HG02981 (cell line): Measurements from ENCODE around the gene DLD.

Experiments used
- ATAC-seq: cut with Tn5 transposase; IDR thresholded peaks from one replicate; pipeline ENCODE4 v1.9.1; 2021; ENCODE audit warnings: mild to moderate bottlenecking, moderate library complexity; ENCODE audit not compliant: unreplicated experiment

The DLD gene

GRCh38 chr7:107966711-107967110, 75.7 kb downstream of the DLD start:
- no peak for ATAC-seq

DNA sequence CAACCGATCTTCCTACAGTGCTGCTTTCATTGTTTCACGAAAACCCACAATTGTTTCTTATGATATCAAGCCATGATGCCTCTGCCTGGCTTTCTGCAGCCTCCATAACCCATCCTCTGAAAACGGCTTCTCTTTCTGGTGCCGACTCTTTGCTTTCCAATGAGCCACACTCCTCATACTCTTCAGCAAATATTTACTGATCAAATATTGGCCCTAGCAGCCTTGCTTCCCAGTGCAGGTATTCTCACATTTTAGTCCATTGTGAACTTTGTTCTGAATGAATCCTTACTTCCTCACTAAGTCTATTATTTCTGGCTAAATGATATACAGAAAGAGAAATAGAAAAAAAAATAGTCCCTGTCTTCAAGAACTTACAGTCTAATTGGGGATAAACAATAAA, 76.4 kb downstream of the DLD start:
- no peak for ATAC-seq

GRCh38 chr7:107968449-107968848, 77.5 kb downstream of the DLD start:
- ATAC-seq, result no peak

GRCh38 chr7:107969856-107970255, 78.9 kb downstream of the DLD start:
- no peak for ATAC-seq
